EH (cell line): ENCODE measurements around the gene EML5.
"Not testable (repeated sequence)": the region's sequence is repeated elsewhere in the genome, so short reads cannot be mapped to it uniquely, and the experiment has no call there.

Source experiments
- DNase-seq: peaks from one replicate; pipeline ENCODE4 v3.0.0-alpha.2; 2015; ENCODE audit warnings: low read depth

Gene EML5

DNA sequence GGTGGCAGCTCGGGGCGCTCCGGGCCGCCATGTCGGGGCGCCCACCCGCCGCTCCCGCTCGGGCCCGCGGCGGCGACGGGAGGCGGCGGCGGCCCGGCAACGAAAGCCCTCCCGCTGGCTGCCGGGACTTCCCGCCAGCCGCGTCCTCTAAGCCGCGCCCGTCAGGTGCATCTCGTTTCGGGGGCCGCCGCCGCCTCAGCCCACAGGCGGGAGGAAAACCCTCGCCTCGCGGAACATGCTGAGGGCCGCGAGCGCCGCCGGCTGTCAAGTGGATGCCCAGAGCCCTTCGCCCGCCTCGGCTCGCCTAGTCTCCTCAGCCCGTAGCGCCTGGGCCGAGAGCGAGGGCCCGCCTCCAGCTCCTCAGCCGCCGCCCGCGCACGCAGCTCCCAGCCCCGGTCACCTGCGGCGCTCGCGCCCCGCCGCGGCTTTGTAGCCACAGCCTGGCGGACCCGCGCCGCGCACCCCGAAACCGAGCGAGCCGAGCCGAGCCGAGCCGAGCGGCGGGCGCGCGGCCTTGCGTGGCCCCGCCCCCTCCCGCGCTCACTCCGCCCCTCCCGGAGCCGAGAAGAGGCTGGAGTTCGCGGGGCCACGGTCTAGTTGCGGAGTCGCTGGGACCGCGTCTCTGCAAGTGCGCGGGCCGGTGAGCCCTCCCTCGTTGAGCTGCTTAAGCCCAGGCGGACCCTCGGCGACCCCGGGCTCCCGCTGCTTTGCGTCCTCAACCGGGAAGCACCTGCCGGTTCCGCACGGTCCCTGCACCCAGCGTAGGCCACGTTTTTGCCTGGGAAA, at the start of gene EML5:
EML5 (minus strand) TSS at position 481 of the 786 bp plus-strand sequence; CDS start at position 31, 450 bp downstream.
- peak; percentile 70 for DNase-seq

DNA sequence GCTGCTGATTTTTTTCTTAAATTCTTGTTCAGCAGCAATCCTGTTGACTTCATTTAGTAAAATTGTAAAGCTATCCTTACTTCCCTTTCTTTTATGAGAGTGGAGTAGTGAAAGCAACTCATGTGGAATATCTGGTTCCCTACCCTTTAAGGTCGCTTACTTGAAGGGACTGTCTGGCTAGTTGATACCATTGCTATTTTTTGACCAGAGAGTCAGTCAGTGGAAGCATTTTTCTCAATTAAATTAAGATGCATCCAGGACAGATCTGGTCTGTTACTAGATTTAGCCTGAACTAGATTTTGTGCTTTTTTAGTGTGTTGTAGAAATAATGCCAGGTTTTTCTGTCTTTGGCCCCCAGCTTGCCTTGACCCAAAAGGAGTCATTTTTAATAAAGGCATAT, 49.7 kb upstream of the EML5 start:
- peak; percentile 25 for DNase-seq

- peak; percentile 62 for DNase-seq
Measured at GRCh38 chr14:88841741-88842140, 49.0 kb upstream of the EML5 start.

- no peak for DNase-seq
Measured at GRCh38 chr14:88840926-88841325, 48.2 kb upstream of the EML5 start.

- DNase-seq: no peak
Measured at GRCh38 chr14:88838015-88838414, 45.3 kb upstream of the EML5 start.

- DNase-seq: no peak
Measured at GRCh38 chr14:88837495-88837894, 44.7 kb upstream of the EML5 start.

GRCh38 chr14:88835661-88836060, 42.9 kb upstream of the EML5 start:
- DNase-seq: peak; percentile 34

DNA sequence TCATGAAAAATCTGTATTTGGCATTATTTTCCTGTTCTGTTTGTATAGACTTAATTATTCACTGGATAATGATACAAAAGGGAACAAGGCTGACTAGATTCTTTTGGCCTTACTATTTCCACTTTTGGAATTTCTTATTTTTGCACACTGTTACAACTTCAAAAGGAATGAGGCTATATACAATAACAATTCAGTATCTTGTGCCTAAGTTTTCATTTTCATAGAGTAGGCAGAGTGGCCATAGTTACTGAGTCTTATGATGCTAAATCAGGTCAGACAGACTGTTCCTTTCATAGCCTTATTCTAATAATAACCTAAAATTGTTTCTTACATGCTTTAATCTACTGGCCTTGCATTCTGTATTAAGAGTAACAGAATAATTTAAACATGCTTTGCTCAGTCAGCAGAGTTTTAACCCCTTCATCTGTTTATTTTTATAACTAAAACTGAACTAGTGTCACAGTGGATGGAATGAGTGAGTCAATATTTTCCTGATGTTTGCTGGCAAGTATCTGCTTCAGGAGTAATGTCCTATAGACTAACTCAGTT, 42.2 kb upstream of the EML5 start:
- peak; percentile 84 for DNase-seq

DNA sequence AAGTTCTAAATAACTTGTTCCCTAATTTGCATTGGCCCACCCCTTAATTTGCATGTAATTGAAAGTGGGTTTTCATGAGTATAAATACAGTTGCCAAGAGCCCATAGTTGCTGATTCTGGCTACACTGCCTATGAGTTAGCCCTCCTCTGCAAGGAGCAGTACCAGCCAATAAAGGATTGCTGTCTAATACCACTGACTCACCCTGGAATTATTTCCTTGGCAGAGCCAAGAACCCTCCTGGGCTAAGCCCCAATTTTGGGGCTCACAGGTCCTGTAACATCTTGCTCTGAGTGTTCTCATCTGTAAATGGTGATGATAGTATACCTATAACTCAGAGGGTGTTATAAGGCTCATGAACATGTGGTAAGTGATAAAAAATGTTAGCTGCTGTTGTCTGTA, 38.5 kb upstream of the EML5 start:
- DNase-seq: peak; percentile 81

DNA sequence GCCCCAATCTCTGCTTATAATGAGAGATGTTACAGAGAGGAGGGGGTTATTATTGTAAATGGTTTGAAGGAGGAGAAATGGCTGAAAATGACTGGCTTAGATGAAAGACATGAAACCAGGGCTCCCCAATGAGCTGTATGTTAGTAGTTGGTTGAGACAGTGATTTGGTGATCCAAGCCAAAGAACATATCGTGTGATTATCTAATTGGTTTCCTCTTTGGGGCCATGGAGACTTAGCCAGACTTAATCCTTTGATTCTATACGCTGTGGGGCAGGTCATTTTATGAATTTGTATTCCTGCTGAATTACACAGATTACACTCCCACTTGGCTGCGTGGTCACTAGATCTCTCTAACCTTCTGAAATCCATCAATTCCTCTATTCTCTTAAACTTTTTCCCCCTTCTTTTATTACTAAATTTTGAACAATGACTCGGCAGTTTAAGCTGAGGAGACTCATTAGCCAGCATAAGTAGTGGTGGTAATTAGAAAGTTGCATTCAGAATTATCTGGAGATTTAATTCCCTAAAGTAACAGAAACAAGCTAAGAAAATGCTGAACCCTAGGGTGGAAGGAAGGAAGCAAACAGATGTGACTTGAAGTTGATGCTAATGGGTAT, 37.0 kb upstream of the EML5 start:
- DNase-seq: no peak

DNA sequence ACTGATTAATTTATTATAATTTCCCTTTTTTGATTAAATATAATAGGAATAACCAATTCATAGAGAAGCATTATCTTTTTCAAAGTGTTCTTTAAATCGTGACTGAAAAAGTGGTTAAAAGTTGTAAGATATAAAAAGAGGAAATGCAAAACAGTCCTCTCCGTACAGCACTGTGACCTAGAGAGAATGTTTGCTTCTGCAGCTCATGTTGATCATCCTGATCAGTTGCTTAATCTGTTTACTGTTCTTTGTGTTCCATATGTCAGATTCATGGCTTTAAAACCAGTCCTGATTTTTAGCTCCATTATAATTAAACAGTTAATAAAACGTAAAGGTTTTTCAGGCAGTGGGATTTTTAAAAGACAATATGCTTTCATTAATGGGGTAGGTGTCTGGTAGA, 36.4 kb upstream of the EML5 start:
- DNase-seq: no peak

DNA sequence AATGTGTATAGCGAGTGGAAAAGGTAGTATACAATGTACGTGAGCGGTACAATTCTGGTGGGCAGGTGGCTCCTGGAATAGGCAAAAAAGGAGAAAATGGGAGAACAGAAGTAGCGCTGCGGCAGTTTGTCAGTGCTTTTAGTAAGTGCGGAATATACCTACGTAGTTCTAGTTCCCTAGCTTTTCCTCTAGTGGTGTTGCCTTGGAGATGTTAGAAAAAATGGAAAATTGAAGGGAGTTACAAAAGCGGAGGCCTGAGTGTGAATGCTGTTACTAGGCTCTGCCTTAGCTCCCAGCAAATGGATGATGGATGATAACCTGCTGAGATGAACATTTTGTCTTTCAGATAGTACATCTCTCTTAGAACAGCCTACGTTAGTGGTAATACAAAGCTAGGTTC, 32.8 kb upstream of the EML5 start:
- no peak for DNase-seq

- peak; percentile 20 for DNase-seq
Measured at GRCh38 chr14:88825078-88825458, 32.3 kb upstream of the EML5 start.

GRCh38 chr14:88824314-88825077, 31.7 kb upstream of the EML5 start, which contains the start of gene TTC8:
Gene TTC8 (plus strand): TSS chr14:88824651. CDS start chr14:88824708, 57 bp downstream.
- peak; percentile 92 for DNase-seq

- DNase-seq: no peak
Measured at GRCh38 chr14:88823968-88824313, 31.2 kb upstream of the EML5 start.

GRCh38 chr14:88821888-88822287, 29.1 kb upstream of the EML5 start:
- DNase-seq: no peak

DNA sequence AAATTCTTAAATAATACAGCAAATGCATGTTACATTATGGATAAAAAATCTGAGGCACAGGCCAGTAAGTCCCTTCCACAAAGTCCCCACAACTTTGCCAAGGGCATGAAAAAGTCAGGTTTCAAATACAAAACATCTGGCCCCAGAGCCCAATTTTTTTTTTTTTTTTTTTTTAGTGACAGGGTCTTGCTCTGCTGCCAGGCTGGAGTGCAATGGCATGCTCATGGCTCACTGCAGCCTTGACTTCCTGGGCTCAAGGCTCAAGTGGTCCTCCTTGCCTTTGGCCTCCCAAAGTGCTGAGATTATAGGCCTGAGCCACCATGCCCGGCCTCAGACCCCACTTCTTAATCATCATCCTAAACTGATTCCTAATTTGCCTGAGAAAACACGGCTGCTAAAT, 28.6 kb upstream of the EML5 start:
- DNase-seq: no peak

DNA sequence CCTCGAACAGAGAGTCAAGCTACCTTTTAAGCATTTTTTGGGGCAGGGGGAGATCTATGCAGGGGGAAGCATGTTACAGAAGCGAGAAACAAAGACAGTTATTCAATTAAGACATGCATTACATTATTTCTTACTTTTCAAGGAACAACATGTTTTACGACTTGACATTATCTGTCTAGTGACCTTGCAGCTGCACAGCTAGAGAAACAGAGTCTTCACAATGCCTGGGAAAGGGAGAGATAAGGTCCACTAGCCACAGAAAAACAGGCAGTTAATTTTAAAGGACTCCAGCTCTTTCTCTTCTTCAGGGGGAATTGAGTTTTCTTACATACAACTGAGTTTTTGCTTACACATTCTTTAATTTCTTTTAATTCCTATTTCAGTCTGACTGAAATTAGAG, 26.9 kb upstream of the EML5 start:
- not testable (repeated sequence) for DNase-seq

DNA sequence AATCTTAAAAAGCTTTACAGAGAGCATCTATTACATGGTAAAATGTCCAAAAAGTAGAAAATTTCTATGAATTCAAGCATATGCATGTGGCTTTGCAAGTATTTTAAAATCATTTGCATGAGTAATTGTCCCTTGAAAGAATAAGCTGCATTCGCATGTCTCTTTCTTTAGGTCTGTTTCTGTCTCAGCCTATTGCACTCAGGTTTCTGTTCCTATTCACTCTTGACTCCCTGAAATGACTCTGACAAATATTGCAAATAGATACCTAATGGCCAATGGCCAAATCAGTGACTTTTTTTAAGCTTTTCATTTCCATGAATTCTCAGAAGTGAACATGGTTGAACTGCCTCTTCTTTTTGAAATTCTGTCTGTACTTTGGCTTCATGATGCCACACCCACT, 25.3 kb upstream of the EML5 start:
- DNase-seq: no peak

- DNase-seq: no peak
Measured at GRCh38 chr14:88815980-88816379, 23.2 kb upstream of the EML5 start.

- DNase-seq: no peak
Measured at GRCh38 chr14:88808359-88808758, 15.6 kb upstream of the EML5 start.

DNA sequence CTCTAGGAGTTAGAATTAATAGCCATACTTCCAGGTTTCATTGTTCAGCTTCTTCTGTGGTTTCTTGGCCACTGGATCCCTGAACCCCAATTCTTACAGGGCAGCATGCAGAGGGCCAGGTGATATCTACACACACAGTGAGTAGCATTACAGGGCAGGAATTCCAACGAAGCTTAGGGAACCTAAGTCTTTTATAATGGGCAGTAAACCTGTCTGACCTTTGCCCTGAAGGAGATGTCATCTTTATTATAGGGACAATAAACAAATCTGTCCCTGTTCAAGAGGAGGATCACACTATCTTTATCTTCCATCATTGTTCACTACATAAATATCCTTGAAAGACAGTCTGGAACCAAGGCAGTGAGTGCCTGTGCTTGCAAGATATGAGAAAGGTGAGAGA, 11.7 kb upstream of the EML5 start:
- DNase-seq: no peak

GRCh38 chr14:88804035-88804434, 11.3 kb upstream of the EML5 start:
- peak; percentile 55 for DNase-seq
